RWPE2 (cell line): Measurements from ENCODE around the gene GIGYF2.
A peak's percentile ranks its signal among the peaks of the same experiment; 100 is the strongest.
"Not testable (repeated sequence)": the region's sequence is repeated elsewhere in the genome, so short reads cannot be mapped to it uniquely, and the experiment has no call there.

ENCODE experiments used
- ATAC-seq: fragments of 200-7000 bp; cut with Tn5 transposase; 3 replicates; pipeline ENCODE4 v1.9.1; 2021; ENCODE audit warnings: low read depth
- DNase-seq: peaks from one replicate; pipeline ENCODE4 v3.0.0-alpha.2; 2020; ENCODE audit warnings: low spot score
- H3K27ac ChIP-seq: fragments of 450-650 bp; 2 replicates; pipeline ENCODE4 v1.5.1; 2017; ENCODE audit warnings: mild to moderate bottlenecking; ENCODE audit not compliant: poor library complexity, severe bottlenecking
- H3K27me3 ChIP-seq: fragments of 250-450 bp; sonication (Bioruptor Pico); 2 replicates; pipeline ENCODE4 v1.5.1; 2021; ENCODE audit warnings: mild to moderate bottlenecking, moderate library complexity; ENCODE audit not compliant: insufficient read depth, poor library complexity, severe bottlenecking
- H3K36me3 ChIP-seq: fragments of 250-450 bp; sonication (Bioruptor Pico); 2 replicates; pipeline ENCODE4 v1.5.1; 2020; ENCODE audit warnings: low read depth, mild to moderate bottlenecking, moderate library complexity
- H3K4me1 ChIP-seq: fragments of 250-450 bp; sonication (Bioruptor Pico); 2 replicates; pipeline ENCODE4 v1.5.1; 2021; ENCODE audit warnings: mild to moderate bottlenecking, moderate library complexity; ENCODE audit not compliant: insufficient read depth, poor library complexity, severe bottlenecking
- H3K4me3 ChIP-seq: fragments of 250-450 bp; sonication (Bioruptor Pico); 2 replicates; pipeline ENCODE4 v1.5.1; 2021; ENCODE audit warnings: mild to moderate bottlenecking, moderate library complexity; ENCODE audit not compliant: severe bottlenecking
- H3K9me3 ChIP-seq: fragments of 250-450 bp; sonication (Bioruptor Pico); 2 replicates; pipeline ENCODE4 v1.5.1; 2021; ENCODE audit warnings: mild to moderate bottlenecking, moderate library complexity; ENCODE audit not compliant: severe bottlenecking
- CTCF ChIP-seq: fragments of 450-650 bp; IDR thresholded peaks from one replicate; pipeline ENCODE4 v1.5.1; 2017; ENCODE audit warnings: mild to moderate bottlenecking, moderate library complexity; ENCODE audit not compliant: poor library complexity, severe bottlenecking

GIGYF2 gene

GRCh38 chr2:232843834-232844233, 146.7 kb downstream of the GIGYF2 start:
- no peaks in the 10 kb centered on the region for H3K27me3 ChIP-seq
- H3K9me3 ChIP-seq = no peaks in the 10 kb centered on the region
- no peaks in the 10 kb centered on the region for H3K4me1 ChIP-seq
- no peak for DNase-seq
- no peak for TF ChIP-seq CTCF
- no peak overlapping the region for H3K27ac ChIP-seq
- H3K36me3 ChIP-seq = peaks cover 96% of the 10 kb centered on the region
- no peak overlapping the region for H3K4me3 ChIP-seq
- ATAC-seq = no peak

GRCh38 chr2:232846055-232846454, 148.9 kb downstream of the GIGYF2 start:
- Histone ChIP-seq H3K4me1 (no peaks in the 10 kb centered on the region), H3K27ac (no peak overlapping the region), H3K27me3 (no peaks in the 10 kb centered on the region), H3K4me3 (no peak overlapping the region), H3K9me3 (no peaks in the 10 kb centered on the region), H3K36me3 (peaks cover 93% of the 10 kb centered on the region)
- ATAC-seq (no peak), DNase-seq (no peak)
- TF ChIP-seq CTCF = no peak

- H3K9me3 ChIP-seq = no peaks in the 10 kb centered on the region
- no peak for DNase-seq
- H3K27me3 ChIP-seq = no peaks in the 10 kb centered on the region
- TF ChIP-seq CTCF = no peak
- H3K4me1 ChIP-seq = peaks cover 11% of the 10 kb centered on the region
- no peak for ATAC-seq
- peaks cover 77% of the 10 kb centered on the region for H3K36me3 ChIP-seq
- H3K4me3 ChIP-seq = no peak overlapping the region
- H3K27ac ChIP-seq = no peak overlapping the region
These were observed 152.9 kb downstream of the GIGYF2 start for GRCh38 chr2:232850039-232850438.

- H3K9me3 ChIP-seq, H3K27ac ChIP-seq, DNase-seq, ATAC-seq, H3K27me3 ChIP-seq, H3K4me3 ChIP-seq: not testable (repeated sequence)
- peaks cover 13% of the 10 kb centered on the region for H3K4me1 ChIP-seq
- peaks cover 75% of the 10 kb centered on the region for H3K36me3 ChIP-seq
These were observed 154.9 kb downstream of the GIGYF2 start for GRCh38 chr2:232852081-232852480.

GRCh38 chr2:232852676-232853075, 155.5 kb downstream of the GIGYF2 start:
- H3K27ac ChIP-seq = peak overlapping the region; percentile 29
- TF ChIP-seq CTCF = no peak
- ATAC-seq = no peak
- peaks cover 13% of the 10 kb centered on the region for H3K4me1 ChIP-seq
- H3K4me3 ChIP-seq = no peak overlapping the region
- no peak for DNase-seq
- peaks cover 75% of the 10 kb centered on the region for H3K36me3 ChIP-seq
- H3K9me3 ChIP-seq = no peaks in the 10 kb centered on the region
- no peaks in the 10 kb centered on the region for H3K27me3 ChIP-seq
